ENCODE data around the gene CASP12.

CASP12 gene

GRCh38 chr11:104908186-104908531 is 9.9 kb upstream of the CASP12 start:
- in situ Hi-C loops (cut with HindIII; ENCODE audit: low sequenced_read_pairs): no loop called here

DNA sequence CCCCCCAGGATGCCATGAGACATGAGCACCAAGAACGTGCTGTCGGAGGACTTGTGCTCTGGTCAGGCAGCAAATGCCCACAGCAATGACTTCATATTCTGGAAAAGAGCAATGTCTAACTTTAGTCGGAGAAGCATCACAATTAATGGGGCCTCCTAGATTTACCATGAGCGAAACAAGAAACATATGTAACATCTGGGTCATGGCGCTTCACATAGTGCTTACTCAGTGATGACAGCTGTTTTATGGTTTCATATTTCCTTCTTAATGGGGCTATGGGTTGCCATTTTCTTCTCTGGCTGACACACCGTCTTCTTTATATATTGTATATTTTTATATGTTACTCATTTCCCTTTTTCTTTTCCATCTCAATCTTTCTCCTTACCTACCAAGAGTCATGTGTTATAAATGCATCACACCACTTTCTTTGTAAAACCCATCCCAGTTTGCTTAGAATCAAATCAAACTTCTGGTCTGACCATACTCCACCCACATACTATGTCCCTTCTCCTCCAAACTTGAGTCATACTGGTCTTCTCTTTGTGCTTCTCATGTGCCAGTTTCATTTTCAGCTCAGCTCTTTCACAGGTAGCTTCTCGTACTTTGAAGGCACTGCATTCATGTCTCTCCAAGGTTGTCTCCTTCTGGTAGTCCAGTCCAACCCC is 9.4 kb upstream of the CASP12 start:
- in situ Hi-C loops (cut with HindIII; ENCODE audit: low sequenced_read_pairs): no loop called here
- DNase-seq (ENCODE audit: low read depth, low spot score): peak; percentile 29
- H3K4me3 ChIP-seq (ENCODE audit: low read depth, low read length): no peak overlapping the region
- TF ChIP-seq, protein P1, sequence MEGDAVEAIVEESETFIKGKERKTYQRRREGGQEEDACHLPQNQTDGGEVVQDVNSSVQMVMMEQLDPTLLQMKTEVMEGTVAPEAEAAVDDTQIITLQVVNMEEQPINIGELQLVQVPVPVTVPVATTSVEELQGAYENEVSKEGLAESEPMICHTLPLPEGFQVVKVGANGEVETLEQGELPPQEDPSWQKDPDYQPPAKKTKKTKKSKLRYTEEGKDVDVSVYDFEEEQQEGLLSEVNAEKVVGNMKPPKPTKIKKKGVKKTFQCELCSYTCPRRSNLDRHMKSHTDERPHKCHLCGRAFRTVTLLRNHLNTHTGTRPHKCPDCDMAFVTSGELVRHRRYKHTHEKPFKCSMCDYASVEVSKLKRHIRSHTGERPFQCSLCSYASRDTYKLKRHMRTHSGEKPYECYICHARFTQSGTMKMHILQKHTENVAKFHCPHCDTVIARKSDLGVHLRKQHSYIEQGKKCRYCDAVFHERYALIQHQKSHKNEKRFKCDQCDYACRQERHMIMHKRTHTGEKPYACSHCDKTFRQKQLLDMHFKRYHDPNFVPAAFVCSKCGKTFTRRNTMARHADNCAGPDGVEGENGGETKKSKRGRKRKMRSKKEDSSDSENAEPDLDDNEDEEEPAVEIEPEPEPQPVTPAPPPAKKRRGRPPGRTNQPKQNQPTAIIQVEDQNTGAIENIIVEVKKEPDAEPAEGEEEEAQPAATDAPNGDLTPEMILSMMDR (IDR thresholded peaks at IDR 0.05; ENCODE audit: low read depth, low read length): no peak

More at GRCh38 chr11:104908186-104908531, 9.9 kb upstream of the CASP12 start:
- TF ChIP-seq, protein P1 (IDR thresholded peaks at IDR 0.05; ENCODE audit: low read depth, low read length): no peak
- DNase-seq (ENCODE audit: low read depth, low spot score): no peak
- H3K4me3 ChIP-seq (ENCODE audit: low read depth, low read length): no peak overlapping the region

DNA sequence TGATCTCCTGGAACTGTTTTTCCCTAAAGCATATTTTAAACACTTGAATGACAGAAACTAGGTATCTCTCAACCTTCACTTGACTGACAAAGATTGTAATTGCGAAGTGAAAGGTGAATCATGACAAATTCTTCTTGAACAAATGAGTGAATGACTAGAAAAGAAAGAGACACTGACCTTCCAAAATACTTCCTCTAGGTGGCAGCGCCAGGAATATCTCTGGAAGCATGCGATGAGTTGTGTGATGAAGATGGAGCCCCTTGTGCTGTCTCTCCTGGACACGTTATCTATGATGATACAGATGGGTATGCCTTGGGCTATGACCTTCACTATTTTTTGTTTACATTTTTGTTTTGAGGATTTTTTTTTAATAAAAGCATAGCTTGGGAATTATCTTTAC is 7.0 kb upstream of the CASP12 start:
- in situ Hi-C loops (cut with HindIII; ENCODE audit: low sequenced_read_pairs): no loop called here
- no peak for DNase-seq (ENCODE audit: low read depth, low spot score)
- TF ChIP-seq, protein P1 (IDR thresholded peaks at IDR 0.05; ENCODE audit: low read depth, low read length): peak; percentile 19
- H3K4me3 ChIP-seq (ENCODE audit: low read depth, low read length): no peak overlapping the region

DNA sequence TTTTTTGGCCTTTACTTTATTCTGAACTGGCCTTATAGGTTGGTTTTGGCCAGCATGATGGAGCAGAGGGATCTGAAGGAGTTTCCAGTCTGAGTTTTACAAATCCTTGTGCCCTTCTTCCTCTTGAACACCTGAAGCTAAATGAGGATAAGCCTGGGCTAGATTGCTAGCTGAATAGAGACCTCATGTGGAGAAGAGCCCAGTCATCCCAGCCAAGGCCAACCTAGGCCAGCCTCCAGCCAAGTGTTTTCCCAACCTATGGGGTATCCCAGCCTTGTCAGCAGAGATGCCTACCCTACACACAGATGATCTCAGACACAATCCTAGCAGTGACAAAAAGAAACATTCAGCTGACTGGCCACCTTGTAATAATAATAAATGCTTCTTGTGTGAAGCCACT is 966 bp upstream of the CASP12 start:
- no peak for DNase-seq (ENCODE audit: low read depth, low spot score)
- no peak overlapping the region for H3K4me3 ChIP-seq (ENCODE audit: low read depth, low read length)
- in situ Hi-C loops (cut with HindIII; ENCODE audit: low sequenced_read_pairs): no loop called here
- TF ChIP-seq, protein P1 (IDR thresholded peaks at IDR 0.05; ENCODE audit: low read depth, low read length): no peak

DNA sequence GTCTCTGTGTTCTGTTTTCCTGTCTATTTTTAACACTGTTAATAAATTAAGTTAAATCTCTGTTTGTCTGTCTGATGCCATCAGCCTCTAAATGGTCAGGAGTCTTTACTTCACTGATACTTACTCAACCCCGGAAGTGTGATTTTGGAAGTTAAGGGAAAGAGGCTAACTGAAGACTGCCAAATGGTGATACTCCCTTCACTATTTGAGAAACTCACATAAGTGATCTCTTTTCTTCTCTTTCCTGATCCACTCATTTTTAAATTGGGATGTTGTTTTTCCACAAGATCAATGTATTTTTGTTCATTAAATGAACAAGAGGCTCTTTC is 389 bp upstream of the CASP12 start:
- no peak for DNase-seq (ENCODE audit: low read depth, low spot score)
- H3K4me3 ChIP-seq (ENCODE audit: low read depth, low read length): no peak overlapping the region
- in situ Hi-C loops (cut with HindIII; ENCODE audit: low sequenced_read_pairs): no loop called here
- TF ChIP-seq, protein P1 (IDR thresholded peaks at IDR 0.05; ENCODE audit: low read depth, low read length): no peak

GRCh38 chr11:104895634-104896033 is 2.6 kb downstream of the CASP12 start:
- no peak for DNase-seq (ENCODE audit: low read depth, low spot score)
- TF ChIP-seq, protein P1 (IDR thresholded peaks at IDR 0.05; ENCODE audit: low read depth, low read length): no peak
- in situ Hi-C loops (cut with HindIII; ENCODE audit: low sequenced_read_pairs): no loop called here
- no peak overlapping the region for H3K4me3 ChIP-seq (ENCODE audit: low read depth, low read length)

GRCh38 chr11:104893876-104894275 is 4.4 kb downstream of the CASP12 start:
- in situ Hi-C loops (cut with HindIII; ENCODE audit: low sequenced_read_pairs): no loop called here
- H3K4me3 ChIP-seq (ENCODE audit: low read depth, low read length): no peak overlapping the region
- no peak for DNase-seq (ENCODE audit: low read depth, low spot score)
- TF ChIP-seq, protein P1 (IDR thresholded peaks at IDR 0.05; ENCODE audit: low read depth, low read length): no peak
